NOMO-1 treated with dmso at 0.1 percent for 144 hours (cell line): ENCODE results near the gene BRPF1.
"Not testable (repeated sequence)": the region's sequence is repeated elsewhere in the genome, so short reads cannot be mapped to it uniquely, and the experiment has no call there.

Experiments
- DNase-seq: peaks from one replicate; lab custom pipeline; 2025; ENCODE audit not compliant: unreplicated experiment; lab: John Stamatoyannopoulos, UW

The BRPF1 gene

DNA sequence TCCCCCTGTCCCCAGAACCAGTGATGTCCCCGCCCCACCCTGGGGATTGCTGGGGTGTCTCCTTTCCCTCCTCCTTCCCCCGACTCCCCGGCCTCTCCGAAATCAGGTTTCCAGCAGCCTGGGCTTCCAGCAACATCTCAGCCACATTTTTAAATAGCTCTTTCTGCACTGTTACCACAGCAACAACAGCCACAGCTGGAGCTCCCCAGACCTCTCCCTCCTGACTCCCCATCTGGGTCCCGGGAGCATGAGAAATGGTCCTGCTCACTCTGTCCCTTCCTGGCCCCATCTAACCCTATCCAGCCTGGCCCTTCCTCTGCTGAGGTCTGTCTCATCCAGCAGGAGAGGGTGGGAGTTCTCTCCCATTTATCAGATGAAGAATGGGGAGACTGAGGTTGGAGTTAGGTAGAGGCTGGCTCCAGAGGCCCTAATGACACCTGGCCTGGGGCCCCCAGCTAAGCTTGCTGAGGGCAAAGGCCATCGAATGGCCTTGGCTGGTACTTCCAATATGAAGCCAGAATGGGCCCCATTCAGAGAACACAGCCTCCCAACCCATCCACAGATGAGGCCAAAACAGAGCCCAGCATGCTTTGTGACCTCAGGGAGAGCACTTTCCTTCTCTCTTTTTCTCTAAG lies 36.7 kb downstream of the BRPF1 start:
- no peak for DNase-seq

- DNase-seq, result no peak
Observed at GRCh38 chr3:9769012-9769411, 37.5 kb downstream of the BRPF1 start.

DNA sequence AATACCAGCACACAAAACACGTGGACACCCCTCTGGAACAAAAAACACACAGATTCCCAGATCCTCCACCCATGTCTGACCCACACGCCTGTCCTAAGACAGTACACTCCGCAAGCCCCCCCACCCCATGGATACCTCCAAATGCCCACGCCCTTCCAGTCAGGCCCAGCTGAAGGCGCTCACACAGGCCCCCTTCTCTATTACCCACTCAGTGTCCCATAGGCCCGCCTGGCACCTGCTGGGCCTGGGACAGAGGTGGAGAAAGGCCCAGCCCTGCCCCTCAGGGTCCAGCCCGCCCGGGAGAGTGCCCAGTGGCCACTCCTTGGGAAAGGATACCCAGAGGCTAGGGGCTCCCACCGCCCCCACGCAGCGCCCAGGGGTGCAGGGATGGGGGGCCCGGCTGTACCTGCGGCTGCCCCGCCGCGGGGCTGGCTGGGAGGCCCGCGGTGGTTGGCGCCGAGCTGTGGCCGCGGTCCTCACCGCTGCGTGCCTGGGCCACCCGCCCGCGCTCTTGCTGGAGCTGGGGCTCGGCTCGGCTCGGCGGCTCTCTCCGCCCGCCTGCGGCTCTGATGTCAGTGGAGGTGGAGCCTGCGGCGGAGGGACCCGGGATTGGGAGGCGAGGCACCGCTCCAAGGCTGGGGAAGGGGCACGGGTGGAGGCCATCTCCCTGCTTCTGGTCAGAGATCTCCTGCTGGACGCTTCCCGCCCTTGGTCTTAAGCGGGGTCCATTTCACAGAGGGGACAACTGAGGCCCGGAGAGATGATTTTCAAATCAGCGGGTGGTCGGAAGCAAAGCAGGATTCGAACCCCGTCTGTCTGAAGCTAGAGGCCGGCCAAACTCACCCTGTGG lies 38.1 kb downstream of the BRPF1 start, which contains the start of gene CAMK1:
Gene CAMK1 (minus strand): TSS at position 522 of the 850 bp plus-strand sequence. CDS start 2,198 bp downstream, outside the sequence.
- DNase-seq, result no peak

DNA sequence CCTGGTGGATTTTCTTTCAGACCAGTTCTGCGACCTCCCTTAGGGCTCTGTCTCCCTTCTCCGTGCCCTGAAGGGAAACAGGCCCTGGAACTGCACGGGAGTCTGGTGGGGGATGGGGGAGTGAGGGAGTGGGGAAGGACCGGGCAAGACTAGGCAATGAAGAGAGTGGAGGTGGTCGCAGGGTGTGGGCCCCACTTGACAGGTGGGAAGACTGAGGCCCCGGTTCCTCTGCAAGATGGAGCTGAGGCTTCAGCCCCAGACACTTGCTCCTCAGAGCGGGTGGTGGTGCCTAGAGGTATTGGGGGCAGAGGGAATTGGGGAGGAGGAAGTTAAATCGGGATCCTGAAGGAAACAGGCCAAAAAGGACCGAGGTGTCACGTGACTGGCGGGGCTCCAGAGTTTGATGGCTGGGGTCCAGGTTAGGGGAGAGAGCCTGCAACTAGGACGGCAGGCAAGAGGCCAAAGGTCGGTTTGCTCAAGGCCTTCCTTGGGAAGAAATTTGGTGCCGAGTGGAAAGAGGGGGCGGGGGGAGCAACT lies 38.8 kb downstream of the BRPF1 start:
- DNase-seq, result no peak

DNA sequence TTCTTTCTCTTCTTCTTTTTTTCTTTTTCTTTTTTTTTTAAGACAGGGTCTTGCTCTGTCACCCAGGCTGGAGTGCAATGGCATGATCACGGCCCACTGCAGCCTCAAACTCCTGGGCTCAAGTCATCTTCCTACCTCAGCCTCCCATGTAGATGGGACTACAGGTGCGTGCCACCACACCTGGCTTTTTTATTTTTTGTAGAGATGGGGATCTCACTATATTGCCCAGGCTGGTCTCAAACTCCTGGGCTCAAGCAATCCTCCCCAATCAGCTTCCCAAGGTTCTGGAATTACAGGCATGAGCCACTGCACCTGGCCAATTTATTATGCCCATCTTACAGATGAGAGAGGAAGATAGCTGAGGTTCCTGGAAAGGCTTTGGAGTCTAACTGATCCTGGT lies 39.5 kb downstream of the BRPF1 start:
- not testable (repeated sequence) for DNase-seq

- no peak for DNase-seq
Observed at GRCh38 chr3:9776896-9777693, 45.6 kb downstream of the BRPF1 start.

- DNase-seq, result no peak
Observed at GRCh38 chr3:9777694-9778021, 46.1 kb downstream of the BRPF1 start.

DNA sequence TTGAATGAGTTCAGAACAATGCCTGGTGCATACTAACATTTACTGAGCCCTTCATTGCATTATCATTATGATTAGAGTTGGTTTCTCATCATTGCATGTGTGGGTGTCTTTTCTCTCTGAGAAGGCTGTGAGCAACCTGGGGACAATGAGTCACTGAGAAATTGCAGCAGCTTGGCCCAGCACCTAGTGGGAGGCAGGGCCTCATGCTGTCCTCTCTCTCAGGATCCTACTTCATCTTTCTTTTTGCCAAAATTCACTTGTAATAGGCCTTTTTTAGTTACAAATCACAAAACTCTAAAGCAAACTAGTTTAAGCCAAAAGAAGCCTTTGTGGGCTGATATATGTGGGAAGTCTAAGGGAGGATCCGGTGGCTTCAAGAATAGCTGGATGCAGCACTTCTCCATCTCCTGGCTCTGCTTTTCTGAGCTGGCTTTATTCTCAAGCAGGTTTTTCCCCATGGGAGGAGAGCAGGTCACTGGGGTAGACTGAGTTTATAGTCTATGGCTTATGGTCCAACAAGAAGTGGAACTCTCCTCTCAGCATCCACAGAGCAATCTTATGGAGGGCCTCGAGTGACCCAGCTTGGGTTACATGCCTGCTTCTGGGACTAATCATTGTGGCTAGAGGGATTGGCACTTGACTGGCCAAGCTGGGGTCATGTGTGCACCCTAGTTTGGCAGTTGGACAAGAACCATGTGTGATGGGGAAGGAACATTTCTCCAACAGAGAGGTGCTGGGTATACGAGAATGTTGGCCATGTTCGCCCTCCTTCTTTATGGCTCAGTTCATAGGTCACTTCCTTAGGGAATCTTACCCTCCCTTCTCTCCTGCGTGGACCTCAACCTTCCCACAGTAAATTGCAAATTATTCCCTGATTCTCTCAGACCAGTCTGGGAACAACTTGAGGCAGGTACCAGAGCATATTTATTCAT lies 46.9 kb downstream of the BRPF1 start:
- no peak for DNase-seq

DNA sequence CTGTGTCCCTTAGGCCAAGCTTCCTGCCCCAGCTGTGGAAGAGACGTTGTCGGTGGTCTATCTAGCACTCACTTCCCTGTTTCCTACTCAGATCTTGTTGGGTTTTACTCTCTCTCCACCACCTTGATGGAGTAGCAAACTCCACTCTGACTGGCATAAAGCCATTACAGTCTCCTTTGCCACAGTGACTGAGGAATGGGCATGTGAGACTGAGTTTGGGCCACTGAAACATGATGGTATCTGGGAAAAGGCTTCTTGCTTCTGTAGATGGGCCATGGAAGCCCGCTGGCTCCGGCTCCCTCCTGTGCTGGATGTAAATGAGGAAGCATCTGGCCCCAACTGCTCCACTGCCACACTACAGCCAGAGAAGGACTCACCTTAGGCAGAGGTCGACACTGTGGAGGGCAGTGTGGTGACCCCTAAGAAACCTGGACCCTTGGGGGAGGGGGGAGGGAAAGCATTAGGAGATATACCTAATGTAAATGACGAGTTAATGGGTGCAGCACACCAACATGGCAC lies 47.6 kb downstream of the BRPF1 start:
- DNase-seq, result no peak

DNA sequence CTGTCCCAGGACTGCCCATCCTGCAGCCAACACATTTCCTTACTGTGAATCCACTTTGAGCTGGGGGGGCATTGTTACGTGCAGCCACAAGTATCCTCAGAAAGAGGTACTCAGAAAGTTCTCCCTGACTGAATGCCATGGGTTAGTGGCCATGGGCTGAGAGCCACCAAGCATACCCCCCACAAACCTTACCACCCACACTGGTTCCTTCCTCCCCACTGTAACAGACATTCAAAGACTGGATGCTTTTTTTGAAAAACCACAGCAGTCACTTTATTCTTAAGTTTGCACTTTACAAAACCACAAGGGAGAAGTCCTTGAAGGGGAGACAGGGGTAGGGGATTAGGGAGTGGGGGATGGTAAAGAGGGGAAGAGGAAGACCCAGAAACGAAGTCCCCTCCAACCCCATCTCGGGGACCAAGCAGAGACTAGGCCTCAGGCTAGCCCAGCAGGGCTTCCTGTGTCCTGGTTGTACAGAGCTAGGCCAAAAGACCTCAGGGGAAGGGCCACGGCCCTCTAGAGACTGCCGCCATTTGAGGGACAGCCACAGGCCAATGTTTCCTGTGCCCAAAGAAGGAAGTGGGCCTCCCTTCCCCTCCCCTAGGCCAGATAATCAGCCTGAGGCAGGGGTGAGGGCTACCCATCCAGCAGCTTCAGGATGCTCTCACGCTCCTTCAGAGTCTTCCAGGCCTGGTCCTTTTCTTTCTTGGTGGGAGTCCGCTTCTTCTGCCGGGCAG lies 48.4 kb downstream of the BRPF1 start:
- DNase-seq, result peak; percentile 92

- DNase-seq, result no peak
Observed at GRCh38 chr3:9780458-9780812, 48.9 kb downstream of the BRPF1 start.

DNA sequence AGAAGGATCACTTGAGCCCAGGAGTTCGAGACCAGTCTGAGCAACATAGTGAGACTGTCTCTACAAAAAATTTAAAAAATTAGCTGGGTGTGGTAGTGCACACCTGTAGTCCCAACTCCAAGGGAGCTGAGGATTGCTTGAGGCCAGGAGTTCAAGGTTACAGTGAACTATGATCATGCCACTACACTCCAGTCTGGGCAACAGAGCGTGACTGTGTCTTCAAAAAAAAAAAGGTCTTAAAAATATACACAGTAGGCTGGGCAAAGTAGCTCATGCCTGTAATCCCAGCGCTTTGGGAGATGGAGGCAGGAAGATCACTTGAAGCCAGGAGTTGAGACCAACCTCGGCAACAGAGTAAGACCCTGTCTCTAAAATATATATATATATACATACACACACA lies 49.4 kb downstream of the BRPF1 start:
- DNase-seq, result no peak

- no peak for DNase-seq
Observed at GRCh38 chr3:9781551-9781950, 50.0 kb downstream of the BRPF1 start.

GRCh38 chr3:9781978-9782603 lies 50.6 kb downstream of the BRPF1 start:
- no peak for DNase-seq

DNA sequence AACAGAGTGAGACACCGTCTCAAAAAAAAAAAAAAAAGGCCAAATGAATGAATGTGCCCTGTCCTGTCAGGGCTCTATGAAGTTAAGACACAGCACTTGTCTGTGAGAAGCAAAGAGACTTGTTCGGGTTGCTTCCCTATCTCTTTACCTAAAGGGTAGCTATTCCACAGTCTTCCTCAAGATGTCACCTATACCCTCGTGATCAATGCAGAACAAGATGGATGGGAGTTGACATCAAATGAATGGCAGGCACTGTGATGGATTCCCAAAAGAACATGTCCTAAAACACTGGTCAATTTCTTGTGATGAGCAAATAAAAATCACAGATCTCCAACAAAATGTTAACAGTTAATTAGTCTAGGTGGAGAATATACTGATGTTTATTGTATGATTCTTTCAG lies 51.2 kb downstream of the BRPF1 start:
- no peak for DNase-seq

- no peak for DNase-seq
Observed at GRCh38 chr3:9783954-9784353, 52.4 kb downstream of the BRPF1 start.

DNA sequence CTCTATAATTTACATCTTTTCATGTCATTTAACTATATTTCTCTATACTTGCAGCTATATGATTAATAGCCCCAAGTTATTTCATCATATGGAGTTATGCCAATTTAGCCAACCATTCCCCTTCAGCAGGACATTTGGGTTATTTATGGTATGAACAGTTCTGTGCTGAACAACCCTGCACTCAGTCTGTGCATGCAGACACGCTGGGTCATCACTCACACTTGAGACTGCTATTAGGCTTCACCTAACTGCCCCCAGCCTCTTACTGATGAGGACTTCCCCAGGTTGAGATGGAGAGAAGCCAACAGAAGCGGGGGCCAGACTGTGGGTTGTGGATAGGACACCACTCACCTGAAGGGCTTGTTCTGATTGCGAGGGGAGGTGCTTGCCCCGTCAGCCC lies 53.4 kb downstream of the BRPF1 start:
- no peak for DNase-seq

- no peak for DNase-seq
Observed at GRCh38 chr3:9785602-9786001, 54.1 kb downstream of the BRPF1 start.

DNA sequence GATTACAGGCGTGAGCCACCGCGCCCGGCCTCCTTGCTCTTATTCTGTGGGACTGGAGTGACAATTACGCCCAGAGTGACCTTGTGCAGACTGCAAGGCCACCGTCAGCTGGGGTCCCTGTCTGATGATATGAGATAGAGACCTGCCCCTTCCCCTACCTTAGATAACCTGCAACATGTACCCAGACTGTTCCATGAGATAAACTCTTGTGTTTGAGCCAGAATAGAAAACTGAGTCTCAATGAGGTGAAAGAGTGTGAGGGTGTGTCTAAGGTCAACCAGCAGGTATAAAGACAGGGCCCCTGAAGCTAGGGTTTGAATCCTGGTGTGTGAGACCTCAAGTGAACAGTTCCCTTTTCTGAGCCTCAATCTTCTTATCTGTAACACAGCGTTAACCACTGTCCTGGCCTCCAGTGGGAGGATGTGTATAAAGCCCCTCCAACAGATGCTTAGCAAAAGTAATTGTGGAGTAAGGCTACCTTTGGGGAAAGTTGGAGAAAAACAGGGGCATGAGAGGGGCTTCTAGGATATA lies 54.7 kb downstream of the BRPF1 start:
- DNase-seq, result no peak
